ENCODE measurements around the gene PLAC8. TPM values are rescaled to one million over a fixed set of nuclear protein-coding genes. Genes with fewer than 3 reads are reported as not detected.
"Not testable (repeated sequence)": the region's sequence is repeated elsewhere in the genome, so short reads cannot be mapped to it uniquely, and the experiment has no call there.

PLAC8 gene
- total RNA-seq, 1 donor from 2014 or later: 0.33 TPM

- no peak for DNase-seq (ENCODE audit: low read depth, low spot score)
These were observed 1.7 kb downstream of the PLAC8 start for GRCh38 chr4:83112678-83113428.

GRCh38 chr4:83112231-83112630, 2.3 kb downstream of the PLAC8 start:
- DNase-seq (ENCODE audit: low read depth, low spot score): no peak

- DNase-seq (ENCODE audit: low read depth, low spot score): not testable (repeated sequence)
These were observed 2.8 kb downstream of the PLAC8 start for GRCh38 chr4:83111751-83112141.

GRCh38 chr4:83110970-83111750, 3.4 kb downstream of the PLAC8 start:
- no peak for DNase-seq (ENCODE audit: low read depth, low spot score)

GRCh38 chr4:83110223-83110945, 4.1 kb downstream of the PLAC8 start:
- DNase-seq (ENCODE audit: low read depth, low spot score): peak; percentile 47

GRCh38 chr4:83109480-83110222, 4.9 kb downstream of the PLAC8 start:
- no peak for DNase-seq (ENCODE audit: low read depth, low spot score)

DNA sequence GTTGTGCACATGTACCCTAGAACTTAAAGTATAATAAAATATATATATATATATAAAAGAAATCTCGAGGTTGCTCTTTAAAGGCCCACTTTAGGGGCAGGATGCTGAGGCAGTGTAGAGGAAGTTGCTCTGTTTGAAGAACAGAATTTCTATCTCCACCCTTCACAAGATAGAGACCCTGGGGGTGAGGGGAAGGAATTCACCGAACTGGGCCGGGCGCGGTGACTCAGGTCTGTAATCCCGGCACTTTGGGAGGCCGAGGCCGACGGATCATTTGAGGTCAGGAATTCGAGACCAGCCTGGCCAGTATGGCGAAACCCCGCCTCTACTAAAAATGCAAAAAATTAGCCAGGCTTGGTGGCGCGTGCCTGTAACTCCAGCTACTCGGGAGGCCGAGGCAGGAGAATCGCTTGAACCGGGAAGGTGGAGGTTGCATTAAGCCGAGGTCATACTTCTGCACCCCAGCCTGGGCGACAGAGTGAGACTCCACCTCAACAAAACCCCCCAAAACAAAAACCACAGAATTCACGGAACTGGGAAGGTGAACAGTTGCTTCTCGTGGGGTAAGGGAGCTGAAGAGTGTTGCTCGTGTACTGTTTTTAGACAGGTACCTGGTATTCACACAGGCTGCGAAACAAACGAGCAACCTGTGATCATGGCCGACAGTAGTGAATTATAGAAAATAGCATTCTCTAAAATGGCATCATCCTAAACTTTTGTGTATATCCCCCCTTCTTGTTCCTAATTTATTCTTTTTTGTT, 6.2 kb downstream of the PLAC8 start:
- no peak for DNase-seq (ENCODE audit: low read depth, low spot score)

- no peak for DNase-seq (ENCODE audit: low read depth, low spot score)
These were observed 6.9 kb downstream of the PLAC8 start for GRCh38 chr4:83107631-83108030.

GRCh38 chr4:83104991-83105390, 9.5 kb downstream of the PLAC8 start:
- no peak for DNase-seq (ENCODE audit: low read depth, low spot score)

DNA sequence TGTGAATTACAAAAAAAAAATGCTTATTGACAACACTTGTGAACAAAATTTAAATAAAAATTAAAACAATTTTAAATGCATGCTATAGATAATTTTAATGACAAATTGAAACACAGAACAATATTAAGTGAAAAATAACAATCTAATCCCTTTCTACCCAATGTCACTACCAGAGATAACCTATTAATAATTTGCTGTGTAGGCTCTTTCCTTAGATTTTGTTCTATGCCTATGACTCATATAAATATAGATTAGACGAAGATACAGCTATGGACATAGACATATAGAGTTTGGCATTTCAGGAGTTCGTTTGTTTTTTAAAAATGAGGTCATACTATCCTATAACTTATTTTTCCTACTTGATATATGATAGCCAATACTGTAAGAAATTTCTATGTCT, 18.1 kb downstream of the PLAC8 start:
- no peak for DNase-seq (ENCODE audit: low read depth, low spot score)

GRCh38 chr4:83093060-83093640, 21.4 kb downstream of the PLAC8 start:
- DNase-seq (ENCODE audit: low read depth, low spot score): no peak

DNA sequence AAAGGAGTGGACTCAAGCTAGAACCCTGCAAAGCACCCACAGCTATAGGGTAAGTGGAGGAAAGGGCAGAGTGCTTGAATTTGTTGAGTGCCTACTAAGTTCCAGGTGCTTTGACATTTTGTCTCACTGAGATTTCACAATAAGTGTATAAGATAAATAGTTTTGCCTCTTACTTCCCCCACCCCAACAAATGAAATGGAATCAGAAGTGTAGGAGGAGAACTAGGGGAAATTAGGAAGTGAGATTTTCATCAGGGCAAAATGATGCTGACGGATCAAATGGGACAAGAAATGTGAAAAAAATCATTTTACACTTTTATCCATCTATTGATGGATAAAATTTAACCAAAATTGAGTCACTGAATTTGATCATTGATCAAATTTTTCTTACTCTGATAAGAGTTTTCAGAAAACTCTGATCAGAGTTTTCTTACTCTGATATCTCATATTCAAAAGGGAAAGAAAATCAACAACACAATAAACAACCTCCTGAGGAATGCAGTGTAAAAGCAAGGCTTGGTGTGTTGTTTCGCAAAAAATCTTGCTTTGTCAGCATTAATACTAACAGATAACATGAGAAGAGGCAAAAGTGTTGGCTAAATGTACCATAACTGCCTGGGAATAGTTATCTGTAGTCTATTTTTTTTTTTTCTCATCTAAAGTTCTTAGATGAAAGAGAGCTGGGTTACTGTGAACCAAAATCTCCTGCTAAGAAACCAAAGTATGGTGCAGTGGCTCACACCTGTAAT, 24.9 kb downstream of the PLAC8 start:
- DNase-seq (ENCODE audit: low read depth, low spot score): no peak

DNA sequence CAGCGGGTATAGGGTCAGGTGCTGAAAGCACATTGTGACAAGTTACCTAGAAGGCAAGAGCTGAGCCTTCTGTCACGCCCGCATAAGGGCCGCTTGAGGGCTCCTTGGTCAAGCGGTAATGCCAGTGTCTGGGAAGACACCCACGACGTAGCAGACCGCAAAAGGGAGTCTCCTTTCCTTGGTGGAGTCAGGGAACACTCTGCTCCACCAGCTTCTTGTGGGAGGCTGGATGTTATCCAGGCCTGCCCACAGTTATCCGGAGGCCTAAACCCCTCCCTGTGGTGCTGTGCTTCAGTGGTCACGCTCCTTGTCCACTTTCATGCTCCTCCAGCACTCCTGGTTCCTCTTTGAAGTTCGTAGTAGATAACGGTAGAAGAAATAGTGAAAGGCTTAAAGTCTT, 29.6 kb downstream of the PLAC8 start:
- not testable (repeated sequence) for DNase-seq (ENCODE audit: low read depth, low spot score)

- DNase-seq (ENCODE audit: low read depth, low spot score): no peak
These were observed 30.5 kb downstream of the PLAC8 start for GRCh38 chr4:83083925-83084475.

- DNase-seq (ENCODE audit: low read depth, low spot score): no peak
These were observed 31.8 kb downstream of the PLAC8 start for GRCh38 chr4:83082777-83083176.

GRCh38 chr4:83080561-83080960, 34.0 kb downstream of the PLAC8 start:
- no peak for DNase-seq (ENCODE audit: low read depth, low spot score)

DNA sequence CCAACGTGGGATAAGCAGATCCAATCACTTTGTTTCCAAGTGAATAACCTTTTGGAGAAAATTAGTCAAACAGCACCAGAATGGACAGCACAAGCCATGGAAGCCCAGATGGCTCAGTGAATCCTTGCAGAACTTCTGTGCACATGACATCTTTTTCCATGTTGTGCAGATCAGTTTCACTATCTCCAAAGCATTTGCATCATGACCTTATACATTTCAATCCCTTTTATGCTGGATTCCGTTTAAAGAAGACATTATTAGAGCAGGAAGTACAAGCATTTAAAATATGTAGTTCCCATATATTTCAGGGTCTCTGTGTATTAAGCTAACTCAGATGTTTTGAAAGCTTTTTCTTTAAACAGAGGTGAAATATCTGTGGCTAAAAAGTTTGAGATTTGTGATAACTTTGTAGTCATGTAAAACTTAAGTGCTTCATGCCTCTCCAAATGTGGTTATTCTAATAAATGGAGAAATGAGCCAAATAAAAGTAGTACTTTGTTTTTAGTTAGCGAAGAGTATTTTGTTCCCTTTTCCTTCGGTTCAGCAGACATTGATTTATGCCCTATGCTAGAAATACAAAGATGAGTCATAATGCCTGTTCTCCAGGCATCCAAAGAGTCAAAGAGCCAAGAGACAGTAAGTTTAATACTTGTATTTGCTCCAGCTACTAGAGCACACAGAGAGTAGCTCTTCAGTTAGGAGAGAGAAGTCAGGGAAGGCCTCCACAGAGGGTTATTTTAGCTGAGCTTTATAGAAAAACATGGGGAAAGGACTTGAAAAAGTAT, 39.0 kb downstream of the PLAC8 start:
- peak; percentile 19 for DNase-seq (ENCODE audit: low read depth, low spot score)

DNA sequence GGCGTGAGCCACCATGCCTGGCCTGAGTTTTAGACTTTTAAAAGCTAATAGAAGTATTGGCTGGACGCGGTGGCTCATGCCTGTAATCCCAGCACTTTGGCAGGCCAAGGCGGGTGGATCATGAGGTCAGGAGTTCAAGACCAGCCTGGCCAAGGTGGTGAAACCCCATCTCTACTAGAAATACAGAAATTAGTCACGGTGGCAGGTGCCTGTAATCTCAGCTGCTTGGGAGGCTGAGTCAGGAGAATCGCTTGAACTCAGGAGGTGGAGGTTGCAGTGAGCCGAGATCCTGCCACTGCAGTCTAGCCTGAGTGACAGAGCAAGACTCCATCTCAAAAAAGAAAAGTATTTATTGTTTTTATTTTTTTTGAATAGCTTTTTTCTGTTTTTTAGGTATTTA, 39.7 kb downstream of the PLAC8 start:
- DNase-seq (ENCODE audit: low read depth, low spot score): not testable (repeated sequence)
